Measurements from ENCODE around the gene MCC.

GRCh38 chr5:113491022-113491421 lies 2.8 kb upstream of the MCC start:
- no peak for TF ChIP-seq CTCF (IDR thresholded peaks at IDR 0.05)
- TF ChIP-seq EP300 (IDR thresholded peaks at IDR 0.05): no peak

All from ovary (tissue), 3 donors.